Large intestine (tissue), 3 donors: Measurements from ENCODE around the gene MYRIP. TPM values are rescaled to one million over a fixed set of nuclear protein-coding genes. Genes with fewer than 3 reads are reported as not detected.

Experiments used
- DNase-seq, 2 donors: peaks; one replicate each; pipeline versions ENCODE4 v3.0.0 to v3.0.0-alpha.2; 2013
- H3K27ac ChIP-seq: one replicate; pipeline ENCODE4 v1.5.1; 2013; ENCODE audit warnings: low read length
- H3K27me3 ChIP-seq: 2 replicates; pipeline ENCODE4 v1.6.1; 2013; ENCODE audit warnings: low read length; ENCODE audit not compliant: control insufficient read depth, insufficient read depth
- H3K36me3 ChIP-seq: 2 replicates; pipeline ENCODE4 v1.6.1; 2013; ENCODE audit warnings: low read length; ENCODE audit not compliant: control insufficient read depth, insufficient read depth
- H3K4me1 ChIP-seq: one replicate; pipeline ENCODE4 v1.6.1; 2013; ENCODE audit warnings: low read length; ENCODE audit not compliant: control insufficient read depth, insufficient read depth
- H3K4me3 ChIP-seq: one replicate; pipeline ENCODE4 v1.5.1; 2013; ENCODE audit warnings: low read length
- H3K9me3 ChIP-seq: one replicate; pipeline ENCODE4 v1.6.1; 2013; ENCODE audit warnings: mild to moderate bottlenecking, low read depth, low read length, moderate library complexity; ENCODE audit not compliant: control insufficient read depth
- WGBS: methylation state at CpG from one replicate; pipeline ENCODE4 v1.1.5; 2013; ENCODE audit warnings: low lambda C conversion rate; ENCODE audit not compliant: insufficient coverage; 5-methylcytosine and 5-hydroxymethylcytosine counted together
- polyA plus RNA-seq: library from polyadenylated mRNA; unstranded; fragments of 120-200 nt; gene quantifications from one replicate; pipeline ENCODE4 v1.2.1, GENCODE V29; 2013

Gene MYRIP
- polyA plus RNA-seq, 1 donor: 3.1 TPM

DNA sequence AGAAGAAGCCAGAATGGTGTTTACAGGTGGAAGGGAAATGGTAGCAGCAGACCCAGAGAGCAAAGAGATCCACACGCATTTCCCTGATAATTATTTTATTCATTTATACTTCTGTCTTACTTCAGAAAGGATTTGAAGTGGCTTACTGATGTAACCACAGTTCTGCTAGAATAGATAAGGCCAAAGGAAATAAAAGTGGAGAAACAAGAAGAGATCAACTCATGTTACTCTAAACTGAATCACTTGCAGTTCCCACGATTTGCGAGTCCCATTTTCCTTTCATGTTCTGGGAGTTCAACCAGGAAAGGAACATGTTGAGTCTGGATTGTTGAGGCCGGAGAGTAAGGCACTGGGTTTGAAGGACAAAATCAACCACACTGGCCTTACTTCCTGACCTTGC, 151.8 kb downstream of the MYRIP start:
- no CpG with 5 or more reads among the region's 4 CpGs for WGBS
- no peak overlapping the region for H3K27ac ChIP-seq
- no peak for DNase-seq
- H3K27me3 ChIP-seq: no peaks in the 10 kb centered on the region
- H3K4me3 ChIP-seq: no peak overlapping the region
- H3K9me3 ChIP-seq: no peaks in the 10 kb centered on the region
- H3K36me3 ChIP-seq: no peaks in the 10 kb centered on the region
- H3K4me1 ChIP-seq: no peaks in the 10 kb centered on the region

- no peak for DNase-seq
- no peaks in the 10 kb centered on the region for H3K36me3 ChIP-seq
- H3K27me3 ChIP-seq: no peaks in the 10 kb centered on the region
- H3K9me3 ChIP-seq: no peaks in the 10 kb centered on the region
- no peaks in the 10 kb centered on the region for H3K4me1 ChIP-seq
- 80% methylated on average over 1 of the region's 1 CpG for WGBS
- no peak overlapping the region for H3K27ac ChIP-seq
- H3K4me3 ChIP-seq: no peak overlapping the region
Observed at GRCh38 chr3:39962581-39962980, 153.2 kb downstream of the MYRIP start.

DNA sequence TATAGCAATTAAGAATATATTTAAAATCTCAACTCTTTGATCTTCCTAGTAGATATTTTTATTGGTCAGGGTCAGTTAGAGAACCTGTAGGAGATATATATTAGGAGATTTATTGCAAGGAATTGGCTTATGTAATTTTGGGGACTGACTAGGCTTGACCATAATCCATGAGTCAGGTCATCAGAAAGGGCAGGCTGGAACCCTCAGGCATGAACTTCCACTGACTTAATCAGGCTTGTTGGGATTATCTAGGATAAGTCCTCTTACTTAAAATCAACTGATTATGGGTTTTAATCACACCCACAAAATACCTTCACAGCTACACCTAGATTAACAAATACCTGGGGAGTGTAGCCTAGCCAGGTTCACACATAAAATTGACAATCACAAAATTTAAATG, 156.1 kb downstream of the MYRIP start:
- Histone ChIP-seq H3K4me1 (no peaks in the 10 kb centered on the region), H3K9me3 (no peaks in the 10 kb centered on the region), H3K27me3 (no peaks in the 10 kb centered on the region), H3K27ac (no peak overlapping the region), H3K36me3 (no peaks in the 10 kb centered on the region), H3K4me3 (no peak overlapping the region)
- no peak for DNase-seq

DNA sequence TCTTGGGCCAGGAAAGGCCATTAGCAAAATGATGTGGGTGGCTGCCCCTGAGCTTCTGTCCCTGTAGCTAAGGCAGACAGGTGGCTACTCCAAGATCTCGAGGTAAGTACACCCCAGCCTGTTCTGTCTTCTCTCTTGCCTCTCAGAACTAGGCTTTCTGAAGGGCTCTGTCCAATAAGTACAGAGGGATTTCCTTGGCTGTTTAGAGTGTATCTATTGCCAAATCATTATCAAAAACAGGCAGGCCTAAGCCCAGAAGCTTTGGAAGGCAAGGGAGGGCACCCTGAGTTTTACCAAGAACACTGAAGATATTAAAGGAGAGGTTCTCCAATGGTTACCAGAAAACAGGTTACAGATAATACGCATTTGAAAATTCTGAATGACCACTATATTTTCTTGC, 156.6 kb downstream of the MYRIP start:
- H3K9me3 ChIP-seq: no peaks in the 10 kb centered on the region
- H3K27ac ChIP-seq: no peak overlapping the region
- no peak for DNase-seq
- WGBS: no CpG with 5 or more reads among the region's 2 CpGs
- no peaks in the 10 kb centered on the region for H3K4me1 ChIP-seq
- no peaks in the 10 kb centered on the region for H3K36me3 ChIP-seq
- no peaks in the 10 kb centered on the region for H3K27me3 ChIP-seq
- no peak overlapping the region for H3K4me3 ChIP-seq

DNA sequence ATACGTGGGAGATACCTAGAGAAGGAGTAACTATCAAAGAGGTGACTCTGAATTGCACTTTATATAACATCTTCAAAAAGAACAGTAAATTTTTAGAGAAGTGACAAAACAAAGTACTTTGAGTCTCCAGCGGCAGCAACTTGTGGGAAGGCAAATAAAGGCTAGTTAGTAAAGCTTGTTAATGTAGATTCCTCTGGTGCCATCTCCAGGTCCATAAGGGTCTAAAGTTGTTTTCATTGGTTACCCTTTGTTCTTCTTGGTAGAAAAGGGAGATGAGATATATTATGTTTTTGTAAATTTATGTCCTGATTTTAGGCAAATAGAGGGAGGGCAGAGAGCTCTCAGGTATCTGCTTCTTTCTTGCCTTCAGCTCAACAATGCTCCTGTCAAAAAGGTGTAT, 161.6 kb downstream of the MYRIP start:
- H3K4me3 ChIP-seq: no peak overlapping the region
- no peaks in the 10 kb centered on the region for H3K36me3 ChIP-seq
- H3K27ac ChIP-seq: no peak overlapping the region
- no peak for DNase-seq
- no peaks in the 10 kb centered on the region for H3K9me3 ChIP-seq
- H3K4me1 ChIP-seq: no peaks in the 10 kb centered on the region
- no CpG with 5 or more reads among the region's 2 CpGs for WGBS
- no peaks in the 10 kb centered on the region for H3K27me3 ChIP-seq

- no peaks in the 10 kb centered on the region for H3K9me3 ChIP-seq
- 100% methylated on average over 1 of the region's 3 CpGs for WGBS
- no peaks in the 10 kb centered on the region for H3K36me3 ChIP-seq
- H3K4me3 ChIP-seq: no peak overlapping the region
- no peak overlapping the region for H3K27ac ChIP-seq
- no peaks in the 10 kb centered on the region for H3K4me1 ChIP-seq
- no peak for DNase-seq
- H3K27me3 ChIP-seq: no peaks in the 10 kb centered on the region
Observed at GRCh38 chr3:39971559-39972031, 162.2 kb downstream of the MYRIP start.

DNA sequence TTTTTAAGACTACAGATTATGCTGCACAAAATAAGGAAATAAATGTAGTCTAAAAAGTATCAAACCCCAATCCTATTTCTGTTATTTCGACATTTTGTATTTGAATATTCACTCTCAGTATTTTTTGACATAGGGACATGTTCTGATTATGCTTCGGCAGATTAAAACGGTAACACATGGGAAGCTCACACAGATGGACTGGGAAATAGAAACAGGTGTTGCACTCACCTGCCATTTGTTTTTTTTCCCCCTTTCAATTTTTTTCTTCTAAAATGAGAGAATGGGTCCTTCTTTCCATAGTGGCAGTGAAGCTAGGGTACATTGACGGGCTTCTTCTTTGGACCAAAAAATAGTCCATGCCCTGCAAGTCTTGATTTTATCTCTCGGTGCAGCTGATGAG, 163.1 kb downstream of the MYRIP start:
- H3K36me3 ChIP-seq: no peaks in the 10 kb centered on the region
- no peaks in the 10 kb centered on the region for H3K27me3 ChIP-seq
- no peak overlapping the region for H3K27ac ChIP-seq
- DNase-seq: no peak
- H3K4me3 ChIP-seq: no peak overlapping the region
- H3K9me3 ChIP-seq: no peaks in the 10 kb centered on the region
- H3K4me1 ChIP-seq: no peaks in the 10 kb centered on the region
- 60% methylated on average over 1 of the region's 5 CpGs for WGBS

GRCh38 chr3:39977058-39977794, 167.8 kb downstream of the MYRIP start:
- H3K36me3 ChIP-seq: no peaks in the 10 kb centered on the region
- no peaks in the 10 kb centered on the region for H3K27me3 ChIP-seq
- H3K4me3 ChIP-seq: no peak overlapping the region
- no peaks in the 10 kb centered on the region for H3K4me1 ChIP-seq
- no peak overlapping the region for H3K27ac ChIP-seq
- no peak for DNase-seq
- no peaks in the 10 kb centered on the region for H3K9me3 ChIP-seq
- 100% methylated on average over 2 of the region's 6 CpGs for WGBS

GRCh38 chr3:39978308-39978707, 168.9 kb downstream of the MYRIP start:
- no peaks in the 10 kb centered on the region for H3K27me3 ChIP-seq
- WGBS: 100% methylated on average over 1 of the region's 3 CpGs

GRCh38 chr3:39980058-39980457, 170.6 kb downstream of the MYRIP start:
- no peak overlapping the region for H3K27ac ChIP-seq
- no peaks in the 10 kb centered on the region for H3K9me3 ChIP-seq
- no peaks in the 10 kb centered on the region for H3K36me3 ChIP-seq
- H3K27me3 ChIP-seq: no peaks in the 10 kb centered on the region
- H3K4me1 ChIP-seq: no peaks in the 10 kb centered on the region
- WGBS: no CpG with 5 or more reads among the region's 4 CpGs
- DNase-seq: no peak
- no peak overlapping the region for H3K4me3 ChIP-seq

More at GRCh38 chr3:39978308-39978707, 168.9 kb downstream of the MYRIP start:
- H3K27ac ChIP-seq: no peak overlapping the region
- no peak overlapping the region for H3K4me3 ChIP-seq
- H3K36me3 ChIP-seq: no peaks in the 10 kb centered on the region
- H3K9me3 ChIP-seq: no peaks in the 10 kb centered on the region
- H3K4me1 ChIP-seq: no peaks in the 10 kb centered on the region
- no peak for DNase-seq

GRCh38 chr3:39980781-39981180, 171.4 kb downstream of the MYRIP start:
- H3K9me3 ChIP-seq: no peaks in the 10 kb centered on the region
- H3K36me3 ChIP-seq: no peaks in the 10 kb centered on the region
- no peak overlapping the region for H3K4me3 ChIP-seq
- no peak for DNase-seq
- WGBS: 67% methylated on average over 1 of the region's 3 CpGs
- no peaks in the 10 kb centered on the region for H3K4me1 ChIP-seq
- H3K27ac ChIP-seq: no peak overlapping the region
- H3K27me3 ChIP-seq: no peaks in the 10 kb centered on the region
